GM18526 (cell line): Measurements from ENCODE around the gene KCNG1.

Source experiments
- POLR2A ChIP-seq: IDR thresholded peaks from 3 replicates; pipeline ENCODE4 v1.6.1; 2011; ENCODE audit not compliant: insufficient read length; ENCODE audit errors: extremely low read depth

The KCNG1 gene

DNA sequence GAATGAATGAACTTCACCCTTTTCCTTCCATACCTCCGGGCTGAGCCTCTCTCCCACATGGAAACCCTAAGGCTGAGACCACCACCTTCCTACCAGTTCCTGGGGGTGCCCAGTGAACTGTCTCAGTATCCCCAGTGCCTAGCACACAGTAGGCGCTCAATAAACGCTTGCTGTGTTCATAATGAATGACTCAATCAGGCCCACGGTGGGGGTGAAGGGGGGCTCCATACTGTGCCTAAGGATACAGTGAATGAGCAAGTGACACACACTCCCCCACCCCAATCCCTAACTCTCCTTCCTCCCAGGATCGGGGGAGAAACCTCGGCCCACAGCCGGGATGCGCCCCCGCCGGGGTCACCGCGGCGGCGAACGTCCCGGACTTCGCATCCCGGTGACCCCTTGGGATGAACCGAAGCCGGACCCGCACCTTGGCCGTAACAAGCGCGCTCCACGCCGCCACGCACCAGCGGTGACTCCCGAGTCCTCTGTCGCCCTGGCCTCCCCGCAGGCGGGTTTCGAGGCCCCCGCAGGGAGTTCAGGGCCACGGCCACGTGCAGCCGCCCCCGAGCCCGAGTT is 592 bp downstream of the KCNG1 start:
- TF ChIP-seq POLR2A, result no peak

GRCh38 chr20:51021067-51022025 is 1.6 kb downstream of the KCNG1 start:
- no peak for TF ChIP-seq POLR2A

DNA sequence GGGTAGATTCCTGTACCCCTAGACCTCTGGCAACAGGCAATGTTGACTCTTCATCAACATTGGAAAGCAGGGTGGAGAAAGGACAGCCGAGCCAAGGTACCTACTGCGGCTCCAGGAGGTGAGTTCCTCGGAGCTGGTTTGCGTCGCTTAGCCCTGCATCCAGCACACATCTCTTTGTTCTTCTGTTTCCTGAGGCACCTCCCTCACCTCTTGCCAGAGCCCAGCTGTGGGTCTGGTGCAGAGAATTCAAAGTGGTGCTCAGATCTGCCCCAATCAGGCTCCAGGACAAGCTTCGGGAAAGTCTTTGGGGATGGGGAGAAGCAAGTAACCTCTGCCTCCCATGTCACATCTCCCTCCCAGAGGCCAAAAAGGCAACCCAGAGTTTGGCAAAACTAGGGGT is 2.2 kb downstream of the KCNG1 start:
- TF ChIP-seq POLR2A, result no peak

DNA sequence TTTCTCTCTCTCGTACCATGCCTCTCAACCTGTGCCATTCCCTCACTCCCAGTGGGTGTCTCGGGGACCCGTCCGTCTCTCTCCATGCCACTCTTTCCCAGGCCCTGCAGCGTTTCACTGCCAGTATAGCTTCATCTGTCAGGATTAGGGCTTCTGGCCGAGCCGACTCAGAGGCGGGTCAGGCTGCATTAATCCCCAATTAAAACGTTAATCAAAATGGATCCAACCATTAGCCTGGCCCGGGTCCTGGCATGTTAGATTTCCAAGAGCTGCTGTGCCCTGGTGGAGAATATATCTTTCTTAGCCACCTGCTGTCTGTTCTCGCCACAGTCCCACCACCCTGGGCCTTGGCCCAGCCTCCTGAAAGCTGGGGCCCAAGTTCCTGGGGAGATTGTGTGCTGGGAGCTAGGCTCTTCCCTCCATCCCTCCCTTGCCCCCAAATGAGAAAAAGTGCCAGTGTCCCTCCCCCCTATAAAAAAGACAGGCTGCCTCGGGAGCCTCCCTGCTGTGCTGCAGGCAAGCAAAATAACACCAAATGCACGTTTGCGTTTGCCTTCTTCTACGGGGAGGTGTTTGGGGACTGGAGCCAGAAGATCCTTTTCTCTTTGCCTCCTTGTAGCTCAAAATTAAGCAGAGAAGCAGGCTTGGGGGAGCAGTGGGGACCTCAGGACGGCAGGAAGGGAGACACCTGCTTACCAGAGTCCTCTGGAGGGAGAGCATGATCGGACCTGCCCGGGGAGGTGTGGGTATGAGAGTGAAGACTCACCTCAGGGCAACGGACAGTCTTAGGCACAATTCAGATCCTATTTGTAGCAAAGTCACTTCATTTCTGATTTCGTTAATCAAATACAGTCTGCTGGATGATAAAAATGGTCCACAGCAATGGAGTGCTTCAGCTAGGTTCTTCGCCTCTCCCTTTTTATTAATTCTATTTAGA is 3.0 kb downstream of the KCNG1 start:
- no peak for TF ChIP-seq POLR2A

- no peak for TF ChIP-seq POLR2A
Measured at GRCh38 chr20:51017251-51017650, 5.7 kb downstream of the KCNG1 start.

DNA sequence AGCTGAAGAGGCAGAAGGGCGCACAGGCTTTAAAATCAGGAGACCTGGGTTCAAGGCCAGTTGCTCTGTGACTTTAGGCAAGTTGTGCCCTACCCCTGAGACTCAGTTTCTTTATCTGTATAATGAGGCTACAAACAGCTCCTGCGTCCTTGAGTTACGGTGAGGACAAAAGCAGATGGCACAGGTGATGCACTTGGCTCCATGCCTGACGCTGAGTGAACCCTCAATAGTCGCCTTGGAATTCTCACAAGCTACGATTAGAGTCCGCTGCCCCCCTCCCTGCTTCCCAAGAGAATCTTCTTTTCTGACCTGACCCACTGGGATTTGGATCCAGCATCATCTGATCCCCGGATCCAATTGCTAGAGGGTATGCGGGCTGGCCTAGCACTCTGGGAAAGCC is 6.4 kb downstream of the KCNG1 start:
- no peak for TF ChIP-seq POLR2A

- TF ChIP-seq POLR2A, result no peak
Measured at GRCh38 chr20:51014797-51015722, 7.8 kb downstream of the KCNG1 start.

GRCh38 chr20:51013577-51014330 is 9.2 kb downstream of the KCNG1 start:
- TF ChIP-seq POLR2A, result no peak

DNA sequence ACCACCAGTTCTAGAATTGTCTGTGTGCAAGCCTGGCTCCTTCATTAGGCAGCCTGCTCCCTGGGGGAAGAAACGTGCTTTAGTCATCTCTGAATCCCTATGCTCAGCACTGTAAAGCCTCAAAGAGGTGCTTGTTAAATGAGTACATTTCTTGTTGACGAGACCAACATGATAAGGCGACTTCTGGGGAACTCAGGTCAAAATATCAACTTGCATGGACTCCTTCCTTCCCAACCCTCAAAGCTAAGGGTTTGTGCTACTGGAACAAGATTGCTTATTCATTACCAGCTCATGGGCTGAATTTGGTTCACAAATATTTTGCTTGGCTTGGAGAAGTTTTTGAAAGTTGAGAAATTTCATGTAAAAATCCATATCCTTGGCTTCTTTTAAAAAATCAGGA is 10.6 kb downstream of the KCNG1 start:
- no peak for TF ChIP-seq POLR2A

- TF ChIP-seq POLR2A, result no peak
Measured at GRCh38 chr20:51011479-51011878, 11.4 kb downstream of the KCNG1 start.

DNA sequence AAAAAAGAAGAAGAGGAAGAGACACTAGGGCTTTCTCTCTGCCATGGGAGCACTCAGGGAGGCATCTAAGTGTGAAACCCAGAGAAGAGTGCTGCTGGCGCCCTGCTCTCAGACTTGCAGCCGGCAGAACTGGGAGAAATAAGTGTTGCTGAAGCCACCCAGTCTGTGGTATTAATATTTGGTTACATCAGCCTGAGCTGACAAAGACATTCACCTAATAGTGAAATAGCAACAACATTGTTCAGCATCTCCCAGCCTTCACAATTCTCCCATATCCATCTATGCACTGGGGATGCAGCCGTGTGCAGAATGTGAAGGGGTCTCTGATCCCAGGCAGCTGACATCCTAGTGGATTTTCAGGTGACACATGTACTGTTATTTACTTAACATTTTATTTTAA is 12.0 kb downstream of the KCNG1 start:
- TF ChIP-seq POLR2A, result no peak

GRCh38 chr20:51010043-51010365 is 12.9 kb downstream of the KCNG1 start:
- no peak for TF ChIP-seq POLR2A

- no peak for TF ChIP-seq POLR2A
Measured at GRCh38 chr20:51009303-51010042, 13.4 kb downstream of the KCNG1 start.
